Large intestine (tissue), 3 donors: Measurements from ENCODE around the gene PSMD10. TPM values are rescaled to one million over a fixed set of nuclear protein-coding genes. Genes with fewer than 3 reads are reported as not detected.

Source experiments
- DNase-seq, 2 donors: peaks; one replicate each; pipeline versions ENCODE4 v3.0.0 to v3.0.0-alpha.2; 2013
- H3K27ac ChIP-seq: one replicate; pipeline ENCODE4 v1.5.1; 2013; ENCODE audit warnings: low read length
- H3K27me3 ChIP-seq: 2 replicates; pipeline ENCODE4 v1.6.1; 2013; ENCODE audit warnings: low read length; ENCODE audit not compliant: control insufficient read depth, insufficient read depth
- H3K36me3 ChIP-seq: 2 replicates; pipeline ENCODE4 v1.6.1; 2013; ENCODE audit warnings: low read length; ENCODE audit not compliant: control insufficient read depth, insufficient read depth
- H3K4me1 ChIP-seq: one replicate; pipeline ENCODE4 v1.6.1; 2013; ENCODE audit warnings: low read length; ENCODE audit not compliant: control insufficient read depth, insufficient read depth
- H3K4me3 ChIP-seq: one replicate; pipeline ENCODE4 v1.5.1; 2013; ENCODE audit warnings: low read length
- H3K9me3 ChIP-seq: one replicate; pipeline ENCODE4 v1.6.1; 2013; ENCODE audit warnings: mild to moderate bottlenecking, low read depth, low read length, moderate library complexity; ENCODE audit not compliant: control insufficient read depth
- WGBS: methylation state at CpG from one replicate; pipeline ENCODE4 v1.1.5; 2013; ENCODE audit warnings: low lambda C conversion rate; ENCODE audit not compliant: insufficient coverage; 5-methylcytosine and 5-hydroxymethylcytosine counted together
- polyA plus RNA-seq: library from polyadenylated mRNA; unstranded; fragments of 120-200 nt; gene quantifications from one replicate; pipeline ENCODE4 v1.2.1, GENCODE V29; 2013

The PSMD10 gene
- polyA plus RNA-seq, 1 donor: 57.8 TPM

- peaks cover 6% of the 10 kb centered on the region for H3K36me3 ChIP-seq
- H3K4me1 ChIP-seq: no peaks in the 10 kb centered on the region
- peak overlapping the region; percentile 62 for H3K27ac ChIP-seq
- no peaks in the 10 kb centered on the region for H3K9me3 ChIP-seq
- peak in 1 of 2 donors; percentile 34 for DNase-seq
- WGBS: no CpG with 5 or more reads among the region's 2 CpGs
- H3K27me3 ChIP-seq: no peaks in the 10 kb centered on the region
- no peak overlapping the region for H3K4me3 ChIP-seq
Observed at GRCh38 chrX:108126661-108127060, 35.3 kb upstream of the PSMD10 start.

- WGBS: 100% methylated on average over 1 of the region's 3 CpGs
- no peak overlapping the region for H3K27ac ChIP-seq
- DNase-seq: no peak
Observed at GRCh38 chrX:108123591-108124366, 32.4 kb upstream of the PSMD10 start.

DNA sequence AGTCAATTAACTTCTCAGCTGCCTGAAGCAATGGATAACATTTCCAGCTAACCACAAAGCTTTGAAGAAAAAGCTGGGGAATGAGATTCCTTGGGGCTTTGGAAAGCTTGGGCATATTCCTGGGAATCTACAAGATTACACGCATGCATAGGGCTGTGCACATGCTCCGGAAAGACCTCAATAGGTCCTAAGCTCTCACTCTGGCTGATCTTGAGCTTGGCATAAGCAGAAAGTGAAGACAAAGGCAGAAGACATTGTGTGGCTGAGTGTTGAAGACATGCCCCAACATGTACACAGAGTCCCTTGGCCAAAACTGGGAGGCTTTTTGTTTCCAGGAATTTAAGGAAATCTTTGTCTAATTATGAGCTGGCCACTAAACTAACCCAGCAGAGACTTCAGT, 31.4 kb upstream of the PSMD10 start:
- Histone ChIP-seq H3K4me3 (no peak overlapping the region), H3K9me3 (no peaks in the 10 kb centered on the region), H3K27ac (no peak overlapping the region), H3K36me3 (no peaks in the 10 kb centered on the region), H3K27me3 (no peaks in the 10 kb centered on the region), H3K4me1 (no peaks in the 10 kb centered on the region)
- no peak for DNase-seq
- no CpG with 5 or more reads among the region's 2 CpGs for WGBS

More at GRCh38 chrX:108123591-108124366, 32.4 kb upstream of the PSMD10 start:
- Histone ChIP-seq H3K36me3 (no peaks in the 10 kb centered on the region), H3K27me3 (no peaks in the 10 kb centered on the region), H3K4me3 (no peak overlapping the region), H3K4me1 (no peaks in the 10 kb centered on the region), H3K9me3 (no peaks in the 10 kb centered on the region)

DNA sequence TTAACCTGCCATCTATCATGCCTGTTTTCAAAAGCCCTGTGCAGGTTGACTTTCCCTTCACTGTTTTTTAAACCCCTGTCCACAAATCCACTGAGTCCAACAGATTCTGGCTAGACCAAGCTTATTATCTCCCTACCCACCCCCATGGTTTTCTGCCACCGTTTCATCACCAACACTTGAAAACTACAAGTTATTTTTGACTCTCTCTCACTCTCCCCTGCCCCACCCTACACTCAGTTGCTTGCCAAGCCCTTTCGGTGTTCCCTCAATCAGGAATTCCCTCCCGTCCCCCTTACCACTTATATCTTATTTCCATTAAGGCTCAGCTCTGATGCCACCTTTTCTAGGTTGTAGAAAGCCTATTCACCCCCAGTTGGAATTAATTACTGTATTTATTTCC, 29.9 kb upstream of the PSMD10 start:
- no peaks in the 10 kb centered on the region for H3K4me1 ChIP-seq
- no peak overlapping the region for H3K27ac ChIP-seq
- H3K27me3 ChIP-seq: no peaks in the 10 kb centered on the region
- H3K36me3 ChIP-seq: no peaks in the 10 kb centered on the region
- no peak overlapping the region for H3K4me3 ChIP-seq
- no peaks in the 10 kb centered on the region for H3K9me3 ChIP-seq
- no peak for DNase-seq
- WGBS: no CpG with 5 or more reads among the region's 3 CpGs

DNA sequence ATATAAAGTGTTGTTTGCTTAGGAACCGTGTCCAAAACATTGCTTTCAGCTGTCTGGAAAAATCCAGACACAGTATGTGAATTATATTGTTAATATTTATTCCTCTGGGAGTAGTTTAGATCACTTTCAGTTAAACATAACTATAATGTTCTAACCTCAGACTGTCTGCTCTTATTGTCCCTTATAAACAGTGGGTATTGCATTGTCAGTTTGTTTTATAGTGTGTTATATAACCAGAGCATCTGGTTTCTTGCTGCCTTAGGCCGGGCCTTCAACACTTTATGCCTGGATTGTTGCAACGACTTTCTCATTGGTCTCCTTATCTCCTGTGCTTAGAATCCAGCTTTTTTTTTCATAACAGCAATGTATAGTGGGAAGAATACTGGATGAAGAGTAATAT, 26.6 kb upstream of the PSMD10 start:
- no peak overlapping the region for H3K4me3 ChIP-seq
- no peaks in the 10 kb centered on the region for H3K4me1 ChIP-seq
- peak in 1 of 2 donors; percentile 2 for DNase-seq
- no peaks in the 10 kb centered on the region for H3K27me3 ChIP-seq
- H3K9me3 ChIP-seq: no peaks in the 10 kb centered on the region
- no peaks in the 10 kb centered on the region for H3K36me3 ChIP-seq
- no peak overlapping the region for H3K27ac ChIP-seq
- WGBS: 20% methylated on average over 1 of the region's 3 CpGs

DNA sequence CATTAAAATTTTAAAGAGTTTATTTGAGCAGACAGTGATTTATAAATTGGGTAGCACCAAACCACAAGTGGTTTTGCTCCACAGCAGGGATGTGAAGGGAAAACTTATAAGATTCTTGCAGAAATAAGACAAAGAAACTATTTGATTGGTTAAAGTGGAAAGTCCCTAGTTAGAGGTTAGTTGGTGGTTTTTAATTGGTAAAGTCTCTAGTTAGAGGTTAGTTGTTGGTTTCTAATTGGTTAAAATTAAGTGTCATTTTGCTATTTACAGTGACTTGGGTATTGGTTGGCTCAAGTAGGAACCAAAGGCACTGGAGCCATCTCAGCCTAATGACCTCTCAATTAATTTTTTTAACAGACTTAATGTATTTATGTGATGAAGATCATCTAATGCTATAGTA, 23.2 kb upstream of the PSMD10 start:
- no peaks in the 10 kb centered on the region for H3K9me3 ChIP-seq
- H3K27ac ChIP-seq: no peak overlapping the region
- no peaks in the 10 kb centered on the region for H3K4me1 ChIP-seq
- H3K27me3 ChIP-seq: no peaks in the 10 kb centered on the region
- H3K36me3 ChIP-seq: no peaks in the 10 kb centered on the region
- no peak overlapping the region for H3K4me3 ChIP-seq
- no peak for DNase-seq

- H3K27ac ChIP-seq: no peak overlapping the region
- H3K36me3 ChIP-seq: no peaks in the 10 kb centered on the region
- H3K9me3 ChIP-seq: no peaks in the 10 kb centered on the region
- DNase-seq: no peak
- H3K27me3 ChIP-seq: no peaks in the 10 kb centered on the region
- no peaks in the 10 kb centered on the region for H3K4me1 ChIP-seq
- no peak overlapping the region for H3K4me3 ChIP-seq
Observed at GRCh38 chrX:108105473-108105872, 14.1 kb upstream of the PSMD10 start.

DNA sequence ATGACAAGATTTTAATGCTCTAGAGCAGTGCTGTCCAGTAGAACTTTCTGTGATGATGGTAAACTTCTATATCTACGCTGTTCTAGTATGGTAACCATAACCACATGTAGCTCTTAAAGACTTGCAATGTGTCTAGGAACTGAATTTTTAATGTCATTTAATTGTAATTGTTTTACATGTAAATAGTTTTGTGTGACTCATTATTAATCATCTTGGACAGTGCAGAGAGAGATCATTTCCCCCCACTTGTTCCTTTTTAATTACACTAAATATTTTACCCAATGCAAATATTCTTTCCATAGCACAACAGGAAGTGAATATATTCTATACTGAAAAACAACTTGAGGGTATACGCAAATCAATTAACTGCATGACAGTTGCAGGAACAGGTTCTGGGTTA, 6.0 kb upstream of the PSMD10 start:
- H3K27ac ChIP-seq: no peak overlapping the region
- no peaks in the 10 kb centered on the region for H3K36me3 ChIP-seq
- 100% methylated on average over 1 of the region's 2 CpGs for WGBS
- H3K4me3 ChIP-seq: no peak overlapping the region
- DNase-seq: no peak
- no peaks in the 10 kb centered on the region for H3K4me1 ChIP-seq
- no peaks in the 10 kb centered on the region for H3K9me3 ChIP-seq
- no peaks in the 10 kb centered on the region for H3K27me3 ChIP-seq

DNA sequence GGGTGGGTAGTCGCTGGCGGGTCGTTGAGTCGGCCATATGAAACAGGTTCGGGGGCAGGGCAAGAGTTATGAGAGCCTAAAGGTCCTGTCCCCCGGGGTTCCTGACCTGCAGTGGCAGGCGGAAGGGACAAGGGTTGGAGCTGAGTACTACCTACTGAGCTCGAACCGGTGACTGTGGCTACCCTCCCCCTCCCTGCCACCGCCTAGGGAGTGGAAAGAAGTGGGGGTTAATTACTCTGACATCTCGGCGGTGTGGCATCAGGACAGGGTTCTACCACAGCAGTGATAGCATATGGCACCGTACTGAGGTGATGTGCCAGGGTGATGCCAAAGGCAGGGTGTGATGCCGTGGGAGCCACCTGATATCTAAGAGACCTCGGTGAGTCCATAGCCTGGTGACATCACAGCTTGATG, 543 bp upstream of the PSMD10 start:
- Histone ChIP-seq H3K27me3 (no peaks in the 10 kb centered on the region), H3K36me3 (peaks cover 7% of the 10 kb centered on the region), H3K4me1 (peaks cover 3% of the 10 kb centered on the region), H3K4me3 (peak overlapping the region; percentile 73), H3K27ac (peak overlapping the region; percentile 72), H3K9me3 (no peaks in the 10 kb centered on the region)
- peak in 1 of 2 donors; percentile 7 for DNase-seq
- WGBS: no CpG with 5 or more reads among the region's 15 CpGs

DNA sequence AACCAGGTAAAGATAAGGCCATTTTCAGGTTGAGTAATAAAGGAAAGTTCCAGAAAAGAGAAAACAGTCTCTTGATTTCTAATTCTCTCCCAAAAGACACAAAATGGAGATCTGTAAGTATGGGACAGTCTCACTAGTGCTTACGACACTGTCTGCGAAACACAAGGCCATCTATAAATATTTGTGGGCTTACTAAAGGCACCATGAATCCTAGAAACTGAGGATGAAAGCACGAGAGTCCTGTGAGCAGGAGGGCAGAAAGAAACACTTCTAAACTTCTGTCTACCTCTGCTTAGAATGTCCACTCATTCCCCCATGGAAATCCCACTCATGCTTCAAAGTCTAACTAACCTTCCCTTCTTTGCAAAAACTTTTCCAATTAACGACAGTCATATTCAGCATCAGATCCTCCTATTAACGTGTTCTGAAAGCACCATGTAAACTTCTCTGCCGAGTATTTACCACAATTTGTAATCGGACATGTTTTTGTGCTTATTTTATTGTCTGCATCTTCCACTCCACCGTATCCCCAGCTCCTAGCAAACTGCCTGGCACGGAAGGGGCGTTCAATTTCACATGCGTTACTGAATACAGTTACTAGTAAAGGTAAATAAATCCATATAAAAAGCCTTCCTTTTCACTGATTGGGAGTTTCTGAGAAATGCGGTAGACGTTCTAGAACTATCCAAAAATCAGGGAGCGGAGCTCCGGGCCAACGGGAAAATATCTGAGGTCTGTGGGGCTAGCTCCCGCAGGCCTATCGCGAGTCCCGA, 665 bp downstream of the PSMD10 start:
- WGBS: no CpG with 5 or more reads among the region's 20 CpGs

More for the DNA sequence above, 665 bp downstream of the PSMD10 start:
- H3K9me3 ChIP-seq: no peaks in the 10 kb centered on the region
- H3K4me3 ChIP-seq: peak overlapping the region; percentile 73
- H3K36me3 ChIP-seq: peaks cover 10% of the 10 kb centered on the region
- H3K27me3 ChIP-seq: no peaks in the 10 kb centered on the region
- H3K27ac ChIP-seq: peak overlapping the region; percentile 85
- H3K4me1 ChIP-seq: peaks cover 3% of the 10 kb centered on the region
- DNase-seq: peak in 1 of 2 donors; percentile 45
